Kidney (tissue), 22 donors: ENCODE measurements around the gene STON1. TPM values are rescaled to one million over a fixed set of nuclear protein-coding genes. Genes with fewer than 3 reads are reported as not detected.

Experiments
- DNase-seq, 5 donors: peaks; one replicate each; pipeline ENCODE4 v3.0.0-alpha.2; 2013 to 2020
- FAIRE-seq: peaks from 2 replicates; lab custom pipeline; 2012; peaks lifted over from hg19 to GRCh38; lab: Jason Lieb, UNC
- H3K27ac ChIP-seq, 2 donors: one replicate each; pipeline ENCODE4 v1.7.0; 2013; ENCODE audit warnings: low read depth in 2 of 2, low read length in 2 of 2, inconsistent platforms in 1 of 2
- H3K27me3 ChIP-seq: one replicate; pipeline ENCODE4 v1.7.1; 2013; ENCODE audit warnings: low read length, inconsistent platforms; ENCODE audit not compliant: control insufficient read depth, insufficient read depth
- H3K36me3 ChIP-seq, 3 donors: one replicate each; pipeline versions ENCODE4 v1.7.0 to v1.7.1; 2013; ENCODE audit warnings: low read length in 3 of 3, control low read depth in 1 of 3, inconsistent platforms in 1 of 3; ENCODE audit not compliant: insufficient read depth in 3 of 3, control insufficient read depth in 2 of 3
- H3K4me1 ChIP-seq, 3 donors: one replicate each; pipeline versions ENCODE4 v1.7.0 to v1.7.1; 2013; ENCODE audit warnings: low read length in 3 of 3, inconsistent platforms in 1 of 3, low read depth in 1 of 3; ENCODE audit not compliant: control insufficient read depth in 2 of 3, insufficient read depth in 2 of 3
- H3K4me3 ChIP-seq, 3 donors: one replicate each; pipeline versions ENCODE4 v1.7.0 to v1.8.1; 2013; ENCODE audit warnings: low read length in 3 of 3, control low read depth in 1 of 3, inconsistent platforms in 1 of 3
- H3K9ac ChIP-seq, 3 donors: one replicate each; pipeline versions ENCODE4 v1.7.0 to v1.7.1; 2013; ENCODE audit warnings: low read length in 3 of 3, control low read depth in 1 of 3, inconsistent platforms in 1 of 3
- H3K9me3 ChIP-seq, 3 donors: one replicate each; pipeline versions ENCODE4 v1.7.0 to v1.7.1; 2013; ENCODE audit warnings: low read length in 3 of 3, control low read depth in 1 of 3, inconsistent platforms in 1 of 3; ENCODE audit not compliant: control insufficient read depth in 2 of 3, insufficient read depth in 1 of 3
- CTCF ChIP-seq: IDR thresholded peaks from 3 replicates; pipeline ENCODE4 v1.5.1; 2012; ENCODE audit warnings: mild to moderate bottlenecking, moderate library complexity, borderline replicate concordance; ENCODE audit not compliant: insufficient read depth; ENCODE audit errors: extremely low read depth
- intact Hi-C: fragments of 100-400 bp; cut with DNase I; formaldehyde crosslinking; loops from one replicate; pipeline ENCODE4 v1.11.1; 2022
- long read RNA-seq, 10 donors: library from polyadenylated mRNA in 1 of 10; unstranded in 1 of 10; transcript quantifications; one replicate each; pipeline ENCODE4 v2.0.0 and lab custom pipeline, GENCODE V29; 2021 to 2026
- polyA plus RNA-seq: library from polyadenylated mRNA; stranded (reverse); fragments of 350-450 nt; fragmentation: Illumina TruSeq; extraction: RNeasy Lipid Tissue Mini Kit (QIAGEN cat#74804); gene quantifications from one replicate; pipeline ENCODE4 v1.2.3, GENCODE V29; 2014; ENCODE audit warnings: low read depth, low replicate concordance; ENCODE audit not compliant: insufficient read depth
- total RNA-seq: library from RNA; stranded (reverse); fragmentation: NEBNext Ultra II Directional; extraction: Animal tissue kit (Norgen Biotek cat#: 25700); gene quantifications from one replicate; pipeline ENCODE4 v1.2.1, GENCODE V29; 2021
- donor health status: control.
- donor health status: control.
- donor health status: control.
- donor health status: control.
- donor health status: control.
- donor health status: DM: yes; HTN: yes; CAD: no.
- donor health status: Normal renal cell carcinoma (clear cell type).

Gene STON1
- 15.7 TPM for total RNA-seq
- 5.8 TPM for polyA plus RNA-seq
- long read RNA-seq, donor 1 = 0 reads
- long read RNA-seq, donor 2, full-length matches to known transcripts = 1 of 7 reads
- long read RNA-seq, donor 2, partial matches to known transcripts = 6 of 7 reads
- long read RNA-seq, donor 2, other reads (novel, unspliced or antisense) = 0 of 7 reads
- long read RNA-seq, donor 3, full-length matches to known transcripts = 1 of 13 reads
- long read RNA-seq, donor 3, partial matches to known transcripts = 12 of 13 reads
- long read RNA-seq, donor 3, other reads (novel, unspliced or antisense) = 0 of 13 reads
- long read RNA-seq, donor 4, full-length matches to known transcripts = 1 of 1 reads
- long read RNA-seq, donor 4, partial matches to known transcripts = 0 of 1 reads
- long read RNA-seq, donor 4, other reads (novel, unspliced or antisense) = 0 of 1 reads
- long read RNA-seq, donor 5, full-length matches to known transcripts = 2 of 2 reads
- long read RNA-seq, donor 5, partial matches to known transcripts = 0 of 2 reads
- long read RNA-seq, donor 5, other reads (novel, unspliced or antisense) = 0 of 2 reads
- long read RNA-seq, donor 6, full-length matches to known transcripts = 2 of 8 reads
- long read RNA-seq, donor 6, partial matches to known transcripts = 6 of 8 reads
- long read RNA-seq, donor 6, other reads (novel, unspliced or antisense) = 0 of 8 reads
- long read RNA-seq, donor 7, full-length matches to known transcripts = 1 of 2 reads
- long read RNA-seq, donor 7, partial matches to known transcripts = 1 of 2 reads
- long read RNA-seq, donor 7, other reads (novel, unspliced or antisense) = 0 of 2 reads
- long read RNA-seq, donor 8, full-length matches to known transcripts = 1 of 19 reads
- long read RNA-seq, donor 8, partial matches to known transcripts = 18 of 19 reads
- long read RNA-seq, donor 8, other reads (novel, unspliced or antisense) = 0 of 19 reads
- long read RNA-seq, donor 9, full-length matches to known transcripts = 1 of 7 reads
- long read RNA-seq, donor 9, partial matches to known transcripts = 6 of 7 reads
- long read RNA-seq, donor 9, other reads (novel, unspliced or antisense) = 0 of 7 reads
- long read RNA-seq, donor 10, full-length matches to known transcripts = 4 of 11 reads
- long read RNA-seq, donor 10, partial matches to known transcripts = 7 of 11 reads
- long read RNA-seq, donor 10, other reads (novel, unspliced or antisense) = 0 of 11 reads

- H3K4me3 ChIP-seq = peak within 1 kb of the TSS; percentile 80 to 84 (median 80)
- peaks cover 0 to 14% (median 0%) of the 10 kb centered on the region in 3 donors for H3K4me1 ChIP-seq
- no peaks in the 10 kb centered on the region for H3K27me3 ChIP-seq
- no peaks in the 10 kb centered on the region for H3K9me3 ChIP-seq
- peak within 1 kb of the TSS; percentile 71 to 96 (median 84) for H3K9ac ChIP-seq
- intact Hi-C loops = no loop called here
- peak within 1 kb of the TSS; percentile 84 to 95 for H3K27ac ChIP-seq
- FAIRE-seq (no peak), DNase-seq (peak; percentile 67 to 93 (median 82))
- no peak for TF ChIP-seq CTCF
- no peaks in the 10 kb centered on the region for H3K36me3 ChIP-seq
Observed at GRCh38 chr2:48530033-48530811, at the start of gene STON1. TSS of gene STON1 (plus strand) at chr2:48530154. CDS start at chr2:48580634, 50,480 bp downstream.

- Histone ChIP-seq H3K9me3 (no peaks in the 10 kb centered on the region), H3K4me3 (no peak overlapping the region), H3K36me3 (peaks cover 0 to 11% (median 0%) of the 10 kb centered on the region in 3 donors), H3K4me1 (peaks cover 13 to 17% (median 14%) of the 10 kb centered on the region in 3 donors), H3K27ac (peak overlapping the region; percentile 15 to 49), H3K9ac (no peak overlapping the region), H3K27me3 (no peaks in the 10 kb centered on the region)
- no peak for TF ChIP-seq CTCF
- FAIRE-seq (no peak), DNase-seq (peak in 1 of 5 donors; percentile 14)
- intact Hi-C loops = no loop called here
Observed at GRCh38 chr2:48480526-48480925, 49.4 kb upstream of the STON1 start.

- no peak overlapping the region for H3K9ac ChIP-seq
- peak in 2 of 5 donors; percentile 59 to 90 for DNase-seq
- no peak overlapping the region for H3K4me3 ChIP-seq
- H3K27ac ChIP-seq = peak overlapping the region in 1 of 2 donors; percentile 11
- peaks cover 2 to 19% (median 6%) of the 10 kb centered on the region in 3 donors for H3K36me3 ChIP-seq
- H3K27me3 ChIP-seq = no peaks in the 10 kb centered on the region
- H3K9me3 ChIP-seq = no peaks in the 10 kb centered on the region
- TF ChIP-seq CTCF = no peak
- intact Hi-C loops = no loop called here
- H3K4me1 ChIP-seq = peaks cover 13 to 17% (median 14%) of the 10 kb centered on the region in 3 donors
- peak; percentile 64 for FAIRE-seq
Observed at GRCh38 chr2:48482313-48482712, 47.6 kb upstream of the STON1 start.
